HG02623 (cell line): ENCODE results near the gene TADA2B.

ENCODE experiments used
- ATAC-seq: cut with Tn5 transposase; IDR thresholded peaks from one replicate; pipeline ENCODE4 v1.9.1; 2021; ENCODE audit warnings: moderate library complexity; ENCODE audit not compliant: unreplicated experiment

TADA2B gene

GRCh38 chr4:7043284-7044136 lies at the start of gene TADA2B:
Gene TADA2B (plus strand): TSS chr4:7043372. CDS start chr4:7043580, 208 bp downstream.
- peak; percentile 21 for ATAC-seq

GRCh38 chr4:6996481-6996880 lies 46.7 kb upstream of the TADA2B start:
- ATAC-seq: no peak

- ATAC-seq: no peak
Observed at GRCh38 chr4:6999172-7000086, 43.7 kb upstream of the TADA2B start.

- ATAC-seq: no peak
Observed at GRCh38 chr4:7000421-7001176, 42.6 kb upstream of the TADA2B start.

GRCh38 chr4:7001271-7001670 lies 41.9 kb upstream of the TADA2B start:
- ATAC-seq: no peak

GRCh38 chr4:7002336-7002735 lies 40.8 kb upstream of the TADA2B start:
- ATAC-seq: no peak

- ATAC-seq: no peak
Observed at GRCh38 chr4:7003176-7003878, 39.8 kb upstream of the TADA2B start.

GRCh38 chr4:7003879-7004240 lies 39.3 kb upstream of the TADA2B start:
- no peak for ATAC-seq

GRCh38 chr4:7004331-7004730 lies 38.8 kb upstream of the TADA2B start:
- no peak for ATAC-seq

GRCh38 chr4:7005571-7005970 lies 37.6 kb upstream of the TADA2B start:
- no peak for ATAC-seq

GRCh38 chr4:7006411-7006810 lies 36.8 kb upstream of the TADA2B start:
- ATAC-seq: no peak

GRCh38 chr4:7007142-7007907 lies 35.8 kb upstream of the TADA2B start:
- ATAC-seq: no peak

- no peak for ATAC-seq
Observed at GRCh38 chr4:7007944-7008343, 35.2 kb upstream of the TADA2B start.

GRCh38 chr4:7009564-7009963 lies 33.6 kb upstream of the TADA2B start:
- ATAC-seq: no peak

GRCh38 chr4:7013175-7013574 lies 30.0 kb upstream of the TADA2B start:
- no peak for ATAC-seq

GRCh38 chr4:7014815-7015214 lies 28.4 kb upstream of the TADA2B start:
- no peak for ATAC-seq

- no peak for ATAC-seq
Observed at GRCh38 chr4:7015383-7016035, 27.7 kb upstream of the TADA2B start.

- ATAC-seq: no peak
Observed at GRCh38 chr4:7016086-7016485, 27.1 kb upstream of the TADA2B start.

GRCh38 chr4:7016512-7016911 lies 26.7 kb upstream of the TADA2B start:
- no peak for ATAC-seq
